GM19463 (cell line): ENCODE results near the gene DYRK2.

ENCODE experiments used
- ATAC-seq: cut with Tn5 transposase; IDR thresholded peaks from one replicate; pipeline ENCODE4 v1.9.1; 2021; ENCODE audit warnings: mild to moderate bottlenecking, moderate library complexity; ENCODE audit not compliant: unreplicated experiment

The DYRK2 gene

GRCh38 chr12:67648521-67649260, at the start of gene DYRK2:
Gene DYRK2 (plus strand): TSS chr12:67648745. CDS start chr12:67649134, 389 bp downstream.
- ATAC-seq: peak; percentile 48

GRCh38 chr12:67599691-67600090, 48.9 kb upstream of the DYRK2 start:
- no peak for ATAC-seq

DNA sequence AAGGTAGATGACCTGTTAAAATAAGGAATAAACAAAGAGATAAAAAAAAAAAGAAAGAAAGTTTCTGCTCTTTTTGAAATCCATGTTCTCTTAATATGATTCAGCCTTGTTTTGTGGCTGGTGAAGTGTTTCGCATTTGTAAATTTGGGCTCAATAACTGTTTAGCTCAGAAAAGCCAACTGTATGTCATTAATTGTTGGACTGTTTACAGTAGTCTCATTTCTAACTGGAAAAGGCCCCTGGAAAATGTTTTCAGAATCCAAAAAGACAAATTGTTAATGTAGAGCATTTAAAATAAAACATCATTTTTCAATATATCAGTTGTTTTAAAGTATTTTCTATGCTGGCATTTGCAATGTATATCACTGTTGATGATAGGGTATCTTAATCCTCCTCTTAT, 47.4 kb upstream of the DYRK2 start:
- no peak for ATAC-seq

- ATAC-seq: no peak
Observed at GRCh38 chr12:67609226-67609870, 39.2 kb upstream of the DYRK2 start.

DNA sequence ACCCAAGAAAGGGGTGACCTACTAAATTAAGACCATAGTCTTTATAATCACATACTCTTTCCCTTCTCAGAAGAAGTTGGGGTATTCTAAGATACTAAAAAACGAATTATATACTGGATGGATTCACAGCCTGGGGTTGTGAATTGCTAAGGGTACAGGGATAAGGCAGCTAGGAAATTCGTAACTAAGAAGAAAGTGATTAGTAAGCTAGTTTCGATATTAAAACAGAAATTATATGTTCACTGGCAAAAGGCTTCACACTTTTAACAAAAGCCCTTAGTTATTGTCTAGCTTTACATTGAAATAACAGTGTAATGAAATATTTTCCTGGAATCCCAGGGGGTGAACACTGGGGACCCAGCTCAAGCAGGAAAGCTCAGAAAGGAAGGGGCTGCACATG, 35.5 kb upstream of the DYRK2 start:
- no peak for ATAC-seq

- ATAC-seq: no peak
Observed at GRCh38 chr12:67617629-67618028, 30.9 kb upstream of the DYRK2 start.

- no peak for ATAC-seq
Observed at GRCh38 chr12:67618303-67618702, 30.2 kb upstream of the DYRK2 start.

GRCh38 chr12:67621112-67621511, 27.4 kb upstream of the DYRK2 start:
- ATAC-seq: no peak

- ATAC-seq: no peak
Observed at GRCh38 chr12:67621926-67622325, 26.6 kb upstream of the DYRK2 start.

- ATAC-seq: no peak
Observed at GRCh38 chr12:67623259-67623658, 25.3 kb upstream of the DYRK2 start.

GRCh38 chr12:67624355-67624754, 24.2 kb upstream of the DYRK2 start:
- ATAC-seq: no peak

DNA sequence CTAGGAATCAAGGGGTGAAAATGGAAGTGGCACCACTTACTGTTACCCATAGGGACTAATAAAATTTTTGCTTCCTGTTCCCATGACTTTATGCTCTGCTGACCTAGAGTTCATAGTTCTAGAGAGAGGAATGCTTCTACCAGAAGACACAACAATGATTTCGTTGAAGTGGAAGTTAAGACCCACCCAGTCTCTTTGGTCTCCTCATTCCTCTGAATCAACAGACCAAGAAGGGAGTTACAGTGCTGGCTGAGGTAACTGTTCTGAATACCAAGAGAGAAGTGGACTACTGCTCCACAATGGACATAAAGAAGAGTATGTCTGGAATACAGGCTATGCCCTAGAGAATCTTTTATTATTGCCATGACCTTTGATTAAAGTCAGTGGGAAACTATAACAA, 23.5 kb upstream of the DYRK2 start:
- no peak for ATAC-seq

GRCh38 chr12:67626156-67626555, 22.4 kb upstream of the DYRK2 start:
- no peak for ATAC-seq

DNA sequence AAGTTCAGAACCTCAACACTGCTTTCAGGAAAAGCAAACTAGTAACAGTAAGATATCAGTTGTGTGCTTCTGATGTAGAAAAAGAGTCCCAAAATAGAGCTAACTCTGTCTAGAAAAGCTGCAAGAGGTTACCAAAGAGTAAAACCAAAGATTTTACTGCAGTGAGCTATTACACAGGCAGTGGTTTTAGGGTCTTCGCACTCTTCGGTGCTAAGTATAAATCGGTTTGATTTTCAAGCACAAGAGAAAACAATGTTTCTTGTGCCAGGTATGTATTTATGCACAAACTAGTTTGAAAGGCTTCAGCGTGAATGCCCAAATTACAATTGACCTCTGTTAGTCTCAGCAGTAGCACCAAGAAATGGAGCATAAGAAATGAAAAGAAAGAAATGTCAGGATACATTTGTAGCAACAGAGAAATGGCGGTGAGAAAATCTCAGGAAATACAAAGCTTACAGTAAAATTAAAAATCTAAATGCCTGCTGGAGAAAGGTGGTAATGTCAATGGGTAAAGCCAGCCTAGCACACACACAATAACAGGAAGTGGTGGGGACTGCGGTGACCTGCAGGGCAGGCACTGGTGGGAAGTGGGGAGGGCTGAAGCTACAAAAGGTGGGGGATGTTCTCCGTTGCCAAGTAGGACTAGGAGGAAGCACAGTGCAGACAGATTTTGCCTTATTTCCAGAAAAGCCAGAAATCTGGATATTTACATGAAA, 18.0 kb upstream of the DYRK2 start:
- ATAC-seq: peak; percentile 99

GRCh38 chr12:67632005-67632404, 16.5 kb upstream of the DYRK2 start:
- no peak for ATAC-seq

GRCh38 chr12:67633024-67633610, 15.4 kb upstream of the DYRK2 start:
- ATAC-seq: no peak

DNA sequence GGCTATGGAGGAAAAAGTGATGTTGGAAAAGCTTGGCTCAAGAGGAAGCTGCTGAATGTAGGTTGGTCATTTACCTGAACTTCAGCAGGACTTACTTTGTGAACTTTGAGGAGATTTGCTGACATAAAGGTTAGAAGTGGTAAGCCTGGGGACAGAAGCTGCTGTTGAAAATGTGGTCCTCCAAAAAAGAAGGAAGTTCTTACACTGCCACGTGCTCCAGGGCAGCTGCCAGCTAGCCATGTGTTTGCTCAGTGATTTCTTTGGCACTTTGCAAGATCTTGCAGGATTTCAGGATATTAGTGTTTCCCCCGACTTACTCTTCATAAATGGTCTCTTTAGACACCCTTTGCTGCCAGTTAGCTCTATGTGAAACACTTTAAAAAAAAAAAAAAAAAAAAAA, 14.8 kb upstream of the DYRK2 start:
- ATAC-seq: no peak

DNA sequence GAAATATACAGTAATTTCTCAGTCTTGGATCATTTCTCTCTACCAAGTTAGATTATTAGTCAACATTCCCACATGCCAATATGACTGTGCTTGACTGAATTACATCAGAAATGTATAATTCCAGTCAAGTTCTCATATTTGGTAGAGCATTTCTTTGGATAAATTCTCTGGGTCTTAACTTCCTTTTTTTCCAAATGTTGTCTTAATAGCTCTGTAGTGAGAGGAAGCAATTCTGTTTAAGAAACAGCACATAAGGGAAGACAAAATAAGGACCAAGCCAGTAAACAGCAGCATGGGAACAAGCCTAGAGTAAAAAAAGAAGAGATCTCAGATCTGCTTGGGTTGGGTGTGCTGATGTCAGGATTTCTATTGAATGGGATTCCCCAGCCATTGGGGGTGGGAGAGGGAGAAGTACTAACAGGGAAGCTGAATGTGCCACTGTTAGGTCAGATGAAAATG, 14.2 kb upstream of the DYRK2 start:
- no peak for ATAC-seq

DNA sequence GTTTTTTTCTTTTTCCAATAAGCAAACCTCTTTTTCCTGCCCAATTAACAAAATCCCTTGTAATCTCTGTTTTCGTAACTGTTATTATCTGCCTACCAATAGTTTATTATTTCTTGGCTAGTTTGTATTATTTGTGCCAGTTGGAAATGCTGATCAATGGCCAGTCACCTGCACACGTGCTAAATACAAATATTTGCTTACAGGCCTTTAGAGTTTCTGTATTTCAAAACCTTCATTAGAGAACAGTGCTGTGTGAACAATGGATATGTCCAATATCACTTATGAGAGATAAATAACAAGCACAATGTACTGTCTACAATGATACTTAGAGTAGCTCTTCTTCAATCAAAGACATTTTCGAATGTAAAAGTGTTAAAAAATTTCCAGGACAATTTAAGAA, 10.8 kb upstream of the DYRK2 start:
- ATAC-seq: no peak

- ATAC-seq: no peak
Observed at GRCh38 chr12:67638694-67639093, 9.9 kb upstream of the DYRK2 start.

- ATAC-seq: no peak
Observed at GRCh38 chr12:67640863-67641262, 7.7 kb upstream of the DYRK2 start.

- no peak for ATAC-seq
Observed at GRCh38 chr12:67645126-67645525, 3.4 kb upstream of the DYRK2 start.
